ENCODE data around the gene SARDH.

Gene SARDH

DNA sequence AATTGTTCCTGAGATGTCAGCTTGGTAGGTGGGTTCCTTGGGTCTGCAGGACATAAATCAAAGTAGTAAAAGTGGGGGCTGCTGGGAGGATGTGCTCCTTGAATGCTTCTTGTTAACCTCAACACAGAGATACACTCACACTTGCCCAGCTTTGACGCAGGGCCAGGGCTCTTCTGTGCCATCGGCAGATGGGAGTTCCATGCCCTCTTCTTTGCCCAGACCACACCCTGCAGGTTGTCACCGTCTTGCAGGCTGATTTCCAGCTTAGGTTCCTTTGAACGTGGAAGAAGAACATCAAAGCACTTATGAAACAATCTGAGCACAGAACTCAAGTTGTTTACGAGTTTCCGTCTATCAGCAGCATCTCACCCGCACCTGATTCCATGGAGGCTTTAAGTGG, 91.0 kb downstream of the SARDH start:
- no peak for DNase-seq (ENCODE audit: low read depth in 2 of 2)

- no peak for DNase-seq (ENCODE audit: low read depth in 2 of 2)
Observed at GRCh38 chr9:133645021-133645765, 93.0 kb downstream of the SARDH start.

- no peak for DNase-seq (ENCODE audit: low read depth in 2 of 2)
Observed at GRCh38 chr9:133643978-133644760, 94.0 kb downstream of the SARDH start.

DNA sequence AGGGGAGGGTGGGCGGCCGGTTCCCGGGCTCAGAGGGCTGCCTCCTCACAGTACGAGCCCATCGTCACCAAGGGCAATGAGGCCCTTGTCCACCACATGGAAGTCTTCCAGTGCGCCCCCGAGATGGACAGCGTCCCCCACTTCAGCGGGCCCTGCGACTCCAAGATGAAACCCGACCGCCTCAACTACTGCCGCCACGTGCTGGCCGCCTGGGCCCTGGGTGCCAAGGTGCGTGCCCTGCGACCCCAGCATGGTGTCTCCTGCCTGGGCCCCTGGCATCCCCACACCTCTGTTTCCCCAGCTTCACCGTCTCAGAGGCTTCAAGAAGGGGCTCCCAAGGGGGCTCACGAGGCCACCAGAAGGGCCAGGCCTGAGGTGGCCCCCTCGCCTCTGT, 94.8 kb downstream of the SARDH start:
- no peak for DNase-seq (ENCODE audit: low read depth in 2 of 2)

GRCh38 chr9:133642708-133643361, 95.3 kb downstream of the SARDH start:
- no peak for DNase-seq (ENCODE audit: low read depth in 2 of 2)

- DNase-seq (ENCODE audit: low read depth in 2 of 2): no peak
Observed at GRCh38 chr9:133641861-133642595, 96.1 kb downstream of the SARDH start.

DNA sequence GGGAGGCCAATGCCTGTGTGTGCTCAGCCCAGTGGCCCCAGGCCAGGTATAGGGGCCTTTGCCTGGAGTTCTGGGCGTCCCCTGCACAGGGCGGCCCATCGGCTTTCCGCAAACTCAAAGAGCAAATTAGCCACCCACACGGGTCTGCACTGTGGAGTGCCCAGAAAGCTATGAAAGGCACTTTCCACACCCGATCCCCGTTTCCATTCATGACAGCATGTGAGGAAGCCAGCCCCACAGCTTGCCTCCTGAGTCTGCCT, 96.8 kb downstream of the SARDH start:
- no peak for DNase-seq (ENCODE audit: low read depth in 2 of 2)

- DNase-seq (ENCODE audit: low read depth in 2 of 2): no peak
Observed at GRCh38 chr9:133640580-133641395, 97.4 kb downstream of the SARDH start.

- no peak for DNase-seq (ENCODE audit: low read depth in 2 of 2)
Observed at GRCh38 chr9:133640160-133640559, 98.0 kb downstream of the SARDH start.

DNA sequence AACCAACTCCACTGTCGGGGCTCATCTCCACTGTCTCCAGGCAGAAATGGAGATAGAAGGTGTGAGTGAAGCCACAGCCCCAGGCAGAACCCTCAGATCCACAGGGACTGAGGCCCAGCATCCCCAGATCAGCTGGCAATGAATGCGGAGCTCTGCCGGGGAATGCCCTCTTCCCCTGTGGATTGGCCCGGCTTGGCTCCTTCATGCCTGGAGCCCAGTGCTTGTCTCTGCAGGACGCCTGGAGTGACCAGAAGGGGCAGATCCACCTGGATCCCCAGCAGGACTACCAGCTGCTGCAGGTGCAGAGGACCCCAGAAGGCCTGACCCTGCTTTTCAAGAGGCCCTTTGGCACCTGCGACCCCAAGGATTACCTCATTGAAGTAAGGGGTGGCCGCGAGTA, 98.5 kb downstream of the SARDH start:
- DNase-seq (ENCODE audit: low read depth in 2 of 2): no peak

GRCh38 chr9:133638711-133639110, 99.4 kb downstream of the SARDH start:
- DNase-seq (ENCODE audit: low read depth in 2 of 2): no peak

- DNase-seq (ENCODE audit: low read depth in 2 of 2): no peak
Observed at GRCh38 chr9:133638076-133638475, 100.1 kb downstream of the SARDH start.

GRCh38 chr9:133637451-133638055, 100.6 kb downstream of the SARDH start:
- no peak for DNase-seq (ENCODE audit: low read depth in 2 of 2)

DNA sequence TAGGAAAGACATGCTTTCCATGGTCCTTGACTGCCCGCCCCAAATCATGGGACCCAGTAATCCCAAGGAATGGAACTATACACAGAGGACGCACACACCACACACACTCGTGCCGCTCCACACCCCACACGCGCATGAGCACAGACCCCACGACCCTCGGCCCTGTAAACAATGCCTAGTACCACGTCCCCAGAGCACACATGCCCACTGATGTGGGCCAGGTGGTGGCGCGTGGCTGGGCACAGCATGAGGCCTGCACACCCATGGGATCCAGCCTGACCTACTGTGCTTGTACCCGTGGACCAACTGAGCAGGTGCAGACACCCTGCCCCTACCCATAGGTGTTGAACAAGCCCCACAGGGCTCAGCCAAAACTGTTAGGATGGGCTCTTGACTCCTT, 101.2 kb downstream of the SARDH start:
- no peak for DNase-seq (ENCODE audit: low read depth in 2 of 2)

DNA sequence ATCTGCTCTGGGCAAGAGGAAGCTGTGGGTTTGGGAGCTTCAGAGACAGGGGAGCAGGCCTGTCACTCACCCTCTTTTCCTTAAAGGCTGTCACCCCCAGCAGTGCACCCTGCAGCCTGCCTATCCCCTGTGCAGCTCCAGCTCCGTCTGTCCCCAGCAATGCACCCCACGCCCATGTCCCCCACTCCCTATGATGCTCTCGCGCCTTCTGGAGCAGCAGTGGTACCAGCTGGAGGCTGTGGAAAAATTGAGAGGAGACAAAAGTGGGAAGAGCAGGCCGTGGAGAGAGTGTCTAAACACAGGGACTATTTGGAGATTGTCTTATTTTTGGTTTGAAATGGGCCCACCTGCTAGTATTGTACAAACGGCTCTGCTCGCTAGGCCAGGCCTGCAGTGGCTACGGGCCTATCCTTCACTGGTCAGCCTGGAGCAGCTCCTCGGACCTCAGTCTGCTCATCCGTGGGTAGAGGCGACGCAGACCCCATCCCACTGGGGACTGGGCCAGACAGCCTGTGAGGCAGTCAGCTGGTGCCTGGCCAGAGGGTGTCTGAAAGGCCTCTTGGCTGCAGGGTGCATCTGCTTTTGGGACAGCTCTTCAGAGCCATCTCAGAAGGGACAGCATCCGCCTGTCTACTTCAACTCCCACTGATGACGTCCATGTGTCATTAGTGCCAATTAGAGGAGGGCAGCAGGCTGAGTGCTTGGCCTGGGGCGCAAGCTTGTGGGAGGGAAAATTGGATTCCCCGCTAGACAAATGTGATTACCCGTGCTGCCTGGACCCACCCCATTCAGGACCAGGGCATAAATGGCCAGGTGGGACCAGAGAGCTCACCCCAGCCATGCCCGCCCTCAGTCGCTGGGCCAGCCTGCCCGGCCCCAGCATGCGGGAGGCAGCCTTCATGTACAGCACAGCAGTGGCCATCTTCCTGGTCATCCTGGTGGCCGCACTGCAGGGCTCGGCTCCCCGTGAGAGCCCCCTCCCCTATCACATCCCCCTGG, 102.3 kb downstream of the SARDH start, which contains the start of gene DBH:
TSS of gene DBH (plus strand) at position 831 of the 999 bp plus-strand sequence. CDS start at position 840, 9 bp downstream.
- DNase-seq (ENCODE audit: low read depth in 2 of 2): no peak

- no peak for DNase-seq (ENCODE audit: low read depth in 2 of 2)
Observed at GRCh38 chr9:133635098-133635497, 103.1 kb downstream of the SARDH start.

DNA sequence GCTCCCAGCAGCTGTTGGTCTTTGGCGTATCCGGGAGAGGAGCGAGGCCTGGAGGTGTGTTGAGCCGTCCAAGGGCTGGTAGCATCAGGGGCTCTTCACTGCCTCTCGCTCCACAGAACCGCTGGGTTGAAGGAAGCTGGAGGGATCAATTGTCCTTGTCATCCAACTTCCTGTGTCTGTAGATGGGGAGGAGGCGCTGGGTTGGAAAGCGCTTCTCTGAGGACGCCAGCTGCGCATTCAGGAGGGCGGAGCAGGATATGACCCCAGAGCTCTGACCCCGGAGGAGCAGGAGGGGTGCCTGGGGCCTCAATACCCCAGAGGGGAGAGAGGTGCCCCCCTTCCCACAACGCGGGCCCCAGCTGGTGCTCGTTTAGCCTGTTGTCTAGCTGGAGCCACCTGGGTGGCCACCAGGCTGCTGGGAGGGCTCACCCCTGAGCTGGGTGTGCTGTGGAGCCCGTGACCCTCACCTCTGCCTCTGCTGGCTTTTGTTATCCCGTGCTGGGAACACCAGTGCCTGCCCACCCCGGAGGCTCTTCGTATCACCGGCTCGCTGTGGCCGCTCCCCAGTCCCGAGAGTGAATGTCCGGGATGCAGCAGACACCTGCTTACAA, 104.0 kb downstream of the SARDH start:
- no peak for DNase-seq (ENCODE audit: low read depth in 2 of 2)

GRCh38 chr9:133633681-133634080, 104.5 kb downstream of the SARDH start:
- DNase-seq (ENCODE audit: low read depth in 2 of 2): no peak

Measured in stimulated activated CD8-positive, alpha-beta memory T cell treated with anti-CD3 and anti-CD28 coated beads, Interleukin-7, amount 100 ng/mL, for 4 hours (primary cell).